ENCODE results near the gene OMD. TPM values are rescaled to one million over a fixed set of nuclear protein-coding genes. Genes with fewer than 3 reads are reported as not detected.

Gene OMD
- polyA plus RNA-seq, 1 donor: 0.85 TPM

- Histone ChIP-seq H3K36me3 (ENCODE audit: control insufficient read depth, insufficient read depth, low read length) (no peaks in the 10 kb centered on the region), H3K9me3 (ENCODE audit: control insufficient read depth, low read depth, low read length) (peaks cover 7% of the 10 kb centered on the region), H3K4me3 (ENCODE audit: low read length) (no peak overlapping the region), H3K27me3 (ENCODE audit: control insufficient read depth, insufficient read depth, low read length) (no peaks in the 10 kb centered on the region), H3K4me1 (ENCODE audit: control insufficient read depth, insufficient read depth, low read length) (no peaks in the 10 kb centered on the region), H3K27ac (ENCODE audit: low read length) (no peak overlapping the region)
- no peak for DNase-seq
- WGBS (ENCODE audit: insufficient coverage, low lambda C conversion rate): no CpG with 5 or more reads among the region's 1 CpG
Measured at GRCh38 chr9:92395617-92396016, 28.7 kb downstream of the OMD start.

GRCh38 chr9:92393686-92394085 is 30.6 kb downstream of the OMD start:
- Histone ChIP-seq H3K4me3 (ENCODE audit: low read length) (no peak overlapping the region), H3K36me3 (ENCODE audit: control insufficient read depth, insufficient read depth, low read length) (no peaks in the 10 kb centered on the region), H3K27ac (ENCODE audit: low read length) (no peak overlapping the region), H3K9me3 (ENCODE audit: control insufficient read depth, low read depth, low read length) (peaks cover 7% of the 10 kb centered on the region), H3K4me1 (ENCODE audit: control insufficient read depth, insufficient read depth, low read length) (no peaks in the 10 kb centered on the region), H3K27me3 (ENCODE audit: control insufficient read depth, insufficient read depth, low read length) (no peaks in the 10 kb centered on the region)
- no CpG with 5 or more reads among the region's 1 CpG for WGBS (ENCODE audit: insufficient coverage, low lambda C conversion rate)
- no peak for DNase-seq

GRCh38 chr9:92392690-92393089 is 31.6 kb downstream of the OMD start:
- Histone ChIP-seq H3K27me3 (ENCODE audit: control insufficient read depth, insufficient read depth, low read length) (no peaks in the 10 kb centered on the region), H3K4me1 (ENCODE audit: control insufficient read depth, insufficient read depth, low read length) (no peaks in the 10 kb centered on the region), H3K27ac (ENCODE audit: low read length) (no peak overlapping the region), H3K36me3 (ENCODE audit: control insufficient read depth, insufficient read depth, low read length) (no peaks in the 10 kb centered on the region), H3K4me3 (ENCODE audit: low read length) (no peak overlapping the region), H3K9me3 (ENCODE audit: control insufficient read depth, low read depth, low read length) (peaks cover 7% of the 10 kb centered on the region)
- no CpG with 5 or more reads among the region's 2 CpGs for WGBS (ENCODE audit: insufficient coverage, low lambda C conversion rate)
- DNase-seq: no peak

- Histone ChIP-seq H3K9me3 (ENCODE audit: control insufficient read depth, low read depth, low read length) (no peaks in the 10 kb centered on the region), H3K4me3 (ENCODE audit: low read length) (no peak overlapping the region), H3K27me3 (ENCODE audit: control insufficient read depth, insufficient read depth, low read length) (no peaks in the 10 kb centered on the region), H3K27ac (ENCODE audit: low read length) (peak overlapping the region; percentile 7), H3K36me3 (ENCODE audit: control insufficient read depth, insufficient read depth, low read length) (no peaks in the 10 kb centered on the region), H3K4me1 (ENCODE audit: control insufficient read depth, insufficient read depth, low read length) (no peaks in the 10 kb centered on the region)
- WGBS (ENCODE audit: insufficient coverage, low lambda C conversion rate): 67% methylated on average over 1 of the region's 4 CpGs
- peak in 1 of 2 donors; percentile 5 for DNase-seq
Measured at GRCh38 chr9:92385953-92386352, 38.3 kb downstream of the OMD start.

GRCh38 chr9:92385477-92385876 is 38.8 kb downstream of the OMD start:
- peak in 1 of 2 donors; percentile 5 for DNase-seq
- H3K4me3 ChIP-seq (ENCODE audit: low read length): no peak overlapping the region
- no peaks in the 10 kb centered on the region for H3K36me3 ChIP-seq (ENCODE audit: control insufficient read depth, insufficient read depth, low read length)
- H3K4me1 ChIP-seq (ENCODE audit: control insufficient read depth, insufficient read depth, low read length): no peaks in the 10 kb centered on the region
- 82% methylated on average over 4 of the region's 6 CpGs for WGBS (ENCODE audit: insufficient coverage, low lambda C conversion rate)
- no peaks in the 10 kb centered on the region for H3K27me3 ChIP-seq (ENCODE audit: control insufficient read depth, insufficient read depth, low read length)
- H3K27ac ChIP-seq (ENCODE audit: low read length): peak overlapping the region; percentile 7
- no peaks in the 10 kb centered on the region for H3K9me3 ChIP-seq (ENCODE audit: control insufficient read depth, low read depth, low read length)

GRCh38 chr9:92385001-92385400 is 39.3 kb downstream of the OMD start:
- Histone ChIP-seq H3K4me1 (ENCODE audit: control insufficient read depth, insufficient read depth, low read length) (no peaks in the 10 kb centered on the region), H3K4me3 (ENCODE audit: low read length) (no peak overlapping the region), H3K27ac (ENCODE audit: low read length) (no peak overlapping the region), H3K27me3 (ENCODE audit: control insufficient read depth, insufficient read depth, low read length) (no peaks in the 10 kb centered on the region), H3K36me3 (ENCODE audit: control insufficient read depth, insufficient read depth, low read length) (no peaks in the 10 kb centered on the region), H3K9me3 (ENCODE audit: control insufficient read depth, low read depth, low read length) (no peaks in the 10 kb centered on the region)
- WGBS (ENCODE audit: insufficient coverage, low lambda C conversion rate): 58% methylated on average over 3 of the region's 3 CpGs
- no peak for DNase-seq

- H3K27ac ChIP-seq (ENCODE audit: low read length): no peak overlapping the region
- WGBS (ENCODE audit: insufficient coverage, low lambda C conversion rate): no CpG with 5 or more reads among the region's 1 CpG
- DNase-seq: no peak
Measured at GRCh38 chr9:92384375-92384774, 39.9 kb downstream of the OMD start.

GRCh38 chr9:92381775-92382174 is 42.5 kb downstream of the OMD start:
- no peaks in the 10 kb centered on the region for H3K36me3 ChIP-seq (ENCODE audit: control insufficient read depth, insufficient read depth, low read length)
- H3K4me1 ChIP-seq (ENCODE audit: control insufficient read depth, insufficient read depth, low read length): peaks cover 14% of the 10 kb centered on the region
- no peak overlapping the region for H3K27ac ChIP-seq (ENCODE audit: low read length)
- H3K27me3 ChIP-seq (ENCODE audit: control insufficient read depth, insufficient read depth, low read length): no peaks in the 10 kb centered on the region
- 94% methylated on average over 2 of the region's 2 CpGs for WGBS (ENCODE audit: insufficient coverage, low lambda C conversion rate)
- H3K4me3 ChIP-seq (ENCODE audit: low read length): no peak overlapping the region
- no peaks in the 10 kb centered on the region for H3K9me3 ChIP-seq (ENCODE audit: control insufficient read depth, low read depth, low read length)
- DNase-seq: no peak

More at GRCh38 chr9:92384375-92384774, 39.9 kb downstream of the OMD start:
- H3K27me3 ChIP-seq (ENCODE audit: control insufficient read depth, insufficient read depth, low read length): no peaks in the 10 kb centered on the region
- H3K9me3 ChIP-seq (ENCODE audit: control insufficient read depth, low read depth, low read length): no peaks in the 10 kb centered on the region
- no peaks in the 10 kb centered on the region for H3K36me3 ChIP-seq (ENCODE audit: control insufficient read depth, insufficient read depth, low read length)
- peaks cover 1% of the 10 kb centered on the region for H3K4me1 ChIP-seq (ENCODE audit: control insufficient read depth, insufficient read depth, low read length)
- no peak overlapping the region for H3K4me3 ChIP-seq (ENCODE audit: low read length)

GRCh38 chr9:92380603-92381002 is 43.7 kb downstream of the OMD start:
- no peak overlapping the region for H3K4me3 ChIP-seq (ENCODE audit: low read length)
- H3K27ac ChIP-seq (ENCODE audit: low read length): no peak overlapping the region
- DNase-seq: no peak
- H3K9me3 ChIP-seq (ENCODE audit: control insufficient read depth, low read depth, low read length): peaks cover 4% of the 10 kb centered on the region
- H3K4me1 ChIP-seq (ENCODE audit: control insufficient read depth, insufficient read depth, low read length): peaks cover 14% of the 10 kb centered on the region
- no peaks in the 10 kb centered on the region for H3K36me3 ChIP-seq (ENCODE audit: control insufficient read depth, insufficient read depth, low read length)
- H3K27me3 ChIP-seq (ENCODE audit: control insufficient read depth, insufficient read depth, low read length): no peaks in the 10 kb centered on the region
- WGBS (ENCODE audit: insufficient coverage, low lambda C conversion rate): 100% methylated on average over 1 of the region's 2 CpGs

- WGBS (ENCODE audit: insufficient coverage, low lambda C conversion rate): 100% methylated on average over 1 of the region's 7 CpGs
Measured at GRCh38 chr9:92378865-92379560, 45.3 kb downstream of the OMD start.

GRCh38 chr9:92377876-92378275 is 46.4 kb downstream of the OMD start:
- no peak overlapping the region for H3K4me3 ChIP-seq (ENCODE audit: low read length)
- H3K9me3 ChIP-seq (ENCODE audit: control insufficient read depth, low read depth, low read length): peaks cover 22% of the 10 kb centered on the region
- no peaks in the 10 kb centered on the region for H3K36me3 ChIP-seq (ENCODE audit: control insufficient read depth, insufficient read depth, low read length)
- peaks cover 14% of the 10 kb centered on the region for H3K4me1 ChIP-seq (ENCODE audit: control insufficient read depth, insufficient read depth, low read length)
- WGBS (ENCODE audit: insufficient coverage, low lambda C conversion rate): no CpG with 5 or more reads among the region's 2 CpGs
- H3K27ac ChIP-seq (ENCODE audit: low read length): peak overlapping the region; percentile 48
- H3K27me3 ChIP-seq (ENCODE audit: control insufficient read depth, insufficient read depth, low read length): no peaks in the 10 kb centered on the region
- peak in 1 of 2 donors; percentile 19 for DNase-seq

More at GRCh38 chr9:92378865-92379560, 45.3 kb downstream of the OMD start:
- peaks cover 12% of the 10 kb centered on the region for H3K9me3 ChIP-seq (ENCODE audit: control insufficient read depth, low read depth, low read length)
- peak; percentile 51 to 85 for DNase-seq
- peak overlapping the region; percentile 48 for H3K27ac ChIP-seq (ENCODE audit: low read length)
- H3K4me3 ChIP-seq (ENCODE audit: low read length): no peak overlapping the region
- H3K36me3 ChIP-seq (ENCODE audit: control insufficient read depth, insufficient read depth, low read length): no peaks in the 10 kb centered on the region
- peaks cover 14% of the 10 kb centered on the region for H3K4me1 ChIP-seq (ENCODE audit: control insufficient read depth, insufficient read depth, low read length)
- H3K27me3 ChIP-seq (ENCODE audit: control insufficient read depth, insufficient read depth, low read length): no peaks in the 10 kb centered on the region

All from large intestine (tissue), 3 donors.